LHCN-M2 (cell line): ENCODE measurements around the gene ODAD3. TPM values are rescaled to one million over a fixed set of nuclear protein-coding genes. Genes with fewer than 3 reads are reported as not detected.

Source experiments
- DNase-seq: peaks from one replicate; pipeline ENCODE4 v3.0.0-alpha.2; 2012; ENCODE audit warnings: low read depth
- total RNA-seq: library from RNA; depleted of rRNA; stranded (reverse); fragments of >200 nt; gene quantifications from 2 replicates; pipeline ENCODE4 v1.2.3, GENCODE V29; 2014; rRNA removed

Gene ODAD3
- total RNA-seq, 1 experiment from 2014 or later = 0.75 TPM

- peak; percentile 81 for DNase-seq
These were observed 57.7 kb downstream of the ODAD3 start for GRCh38 chr19:11377237-11377636.

- no peak for DNase-seq
These were observed 59.6 kb downstream of the ODAD3 start for GRCh38 chr19:11375143-11375948.

- peak; percentile 99 for DNase-seq
These were observed 60.3 kb downstream of the ODAD3 start, which contains the start of gene SWSAP1 for GRCh38 chr19:11374433-11375142. TSS of gene SWSAP1 (plus strand) at chr19:11374666. CDS start at chr19:11374681, 15 bp downstream.

- no peak for DNase-seq
These were observed 61.0 kb downstream of the ODAD3 start for GRCh38 chr19:11373885-11374432.

- no peak for DNase-seq
These were observed 61.6 kb downstream of the ODAD3 start for GRCh38 chr19:11373166-11373884.

DNA sequence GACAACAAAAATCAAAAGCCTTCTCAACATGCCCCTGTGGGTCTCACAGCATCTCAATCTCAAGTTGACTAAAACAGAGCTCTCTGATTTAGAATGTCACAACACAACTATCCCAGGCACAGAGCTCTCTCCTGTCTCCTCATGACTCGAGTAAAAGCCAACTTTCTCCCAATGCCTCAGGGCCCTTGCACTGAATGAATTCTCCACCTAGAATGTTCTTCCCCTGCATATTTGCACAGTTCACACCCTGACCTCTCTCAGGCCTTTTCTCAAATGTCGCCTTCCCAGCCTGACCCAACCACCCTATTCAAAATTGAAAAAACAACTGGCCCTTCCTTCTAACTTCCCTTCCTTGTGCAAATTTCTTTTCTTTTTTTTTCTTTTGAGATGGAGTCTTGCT, 64.2 kb downstream of the ODAD3 start:
- DNase-seq = no peak

Other genes starting within 250 kb of the ODAD3 start
- 336 and 345 TPM in 2 replicates for gene KANK2, start 237.6 kb downstream of the ODAD3 start, total RNA-seq
- not detected in 2 replicates for gene ANGPTL8, start 195.5 kb downstream of the ODAD3 start, total RNA-seq
- gene DOCK6, start 172.6 kb downstream of the ODAD3 start, total RNA-seq = 19.4 and 33.0 TPM in 2 replicates
- gene TSPAN16, start 139.0 kb downstream of the ODAD3 start, total RNA-seq = not detected in 2 replicates
- gene RAB3D, start 95.5 kb downstream of the ODAD3 start, total RNA-seq = 1.3 and 1.5 TPM in 2 replicates
- gene TMEM205, start 88.9 kb downstream of the ODAD3 start, total RNA-seq = 158 and 174 TPM in 2 replicates
- gene CCDC159, start 88.6 kb downstream of the ODAD3 start, total RNA-seq = 2.8 and 3.6 TPM in 2 replicates
- 25.1 and 31.7 TPM in 2 replicates for gene PLPPR2, start 79.7 kb downstream of the ODAD3 start, total RNA-seq
- gene SWSAP1, start 60.5 kb downstream of the ODAD3 start, total RNA-seq = 1.5 and 2.2 TPM in 2 replicates
- gene EPOR, start 50.8 kb downstream of the ODAD3 start, total RNA-seq = 7.7 and 8.3 TPM in 2 replicates
- 3.2 and 5.6 TPM in 2 replicates for gene RGL3, start 15.8 kb downstream of the ODAD3 start, total RNA-seq
- 164 and 193 TPM in 2 replicates for gene PRKCSH, start 514 bp upstream of the ODAD3 start, total RNA-seq
- gene ELAVL3, start 45.9 kb upstream of the ODAD3 start, total RNA-seq = not detected in 2 replicates
- 7.3 and 12.0 TPM in 2 replicates for gene ZNF653, start 70.7 kb upstream of the ODAD3 start, total RNA-seq
- gene ECSIT, start 94.0 kb upstream of the ODAD3 start, total RNA-seq = 24.8 and 32.1 TPM in 2 replicates
- 0.58 and 1.0 TPM in 2 replicates for gene CNN1, start 103.7 kb upstream of the ODAD3 start, total RNA-seq
- gene ELOF1, start 124.1 kb upstream of the ODAD3 start, total RNA-seq = 42.1 and 44.7 TPM in 2 replicates
- 0.34 and 0.38 TPM in 2 replicates for gene ACP5, start 142.5 kb upstream of the ODAD3 start, total RNA-seq
- 18.8 and 19.2 TPM in 2 replicates for gene ZNF627, start 162.4 kb upstream of the ODAD3 start, total RNA-seq